HG02798 (cell line): Measurements from ENCODE around the gene BMP7.
"Not testable (repeated sequence)": the region's sequence is repeated elsewhere in the genome, so short reads cannot be mapped to it uniquely, and the experiment has no call there.

Source experiments
- ATAC-seq: cut with Tn5 transposase; IDR thresholded peaks from one replicate; pipeline ENCODE4 v1.9.1; 2021; ENCODE audit warnings: mild to moderate bottlenecking; ENCODE audit not compliant: unreplicated experiment, poor library complexity

Gene BMP7

GRCh38 chr20:57159945-57160610, 106.4 kb downstream of the BMP7 start:
- ATAC-seq, result no peak

GRCh38 chr20:57159193-57159851, 107.1 kb downstream of the BMP7 start:
- ATAC-seq, result no peak

GRCh38 chr20:57158474-57158873, 108.0 kb downstream of the BMP7 start:
- ATAC-seq, result no peak

DNA sequence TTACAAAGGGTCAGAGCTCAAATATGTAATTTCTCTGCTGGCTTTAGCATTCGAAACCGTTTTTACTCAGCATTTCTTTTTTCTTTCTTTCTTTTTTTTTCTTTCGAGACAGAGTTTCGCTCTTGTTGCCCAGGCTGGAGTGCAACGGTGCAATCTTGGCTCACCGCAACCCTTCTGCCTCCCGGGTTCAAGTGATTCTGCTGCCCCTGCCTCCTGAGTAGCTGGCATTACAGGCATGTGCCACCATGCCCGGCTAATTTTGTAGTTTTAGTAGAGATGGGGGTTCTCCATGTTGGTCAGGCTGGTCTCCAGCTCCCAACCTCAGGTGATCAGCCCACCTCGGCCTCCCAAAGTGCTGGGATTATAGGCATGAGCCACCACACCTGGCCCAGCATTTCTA, 108.7 kb downstream of the BMP7 start:
- not testable (repeated sequence) for ATAC-seq

GRCh38 chr20:57157106-57157691, 109.2 kb downstream of the BMP7 start:
- ATAC-seq, result no peak

DNA sequence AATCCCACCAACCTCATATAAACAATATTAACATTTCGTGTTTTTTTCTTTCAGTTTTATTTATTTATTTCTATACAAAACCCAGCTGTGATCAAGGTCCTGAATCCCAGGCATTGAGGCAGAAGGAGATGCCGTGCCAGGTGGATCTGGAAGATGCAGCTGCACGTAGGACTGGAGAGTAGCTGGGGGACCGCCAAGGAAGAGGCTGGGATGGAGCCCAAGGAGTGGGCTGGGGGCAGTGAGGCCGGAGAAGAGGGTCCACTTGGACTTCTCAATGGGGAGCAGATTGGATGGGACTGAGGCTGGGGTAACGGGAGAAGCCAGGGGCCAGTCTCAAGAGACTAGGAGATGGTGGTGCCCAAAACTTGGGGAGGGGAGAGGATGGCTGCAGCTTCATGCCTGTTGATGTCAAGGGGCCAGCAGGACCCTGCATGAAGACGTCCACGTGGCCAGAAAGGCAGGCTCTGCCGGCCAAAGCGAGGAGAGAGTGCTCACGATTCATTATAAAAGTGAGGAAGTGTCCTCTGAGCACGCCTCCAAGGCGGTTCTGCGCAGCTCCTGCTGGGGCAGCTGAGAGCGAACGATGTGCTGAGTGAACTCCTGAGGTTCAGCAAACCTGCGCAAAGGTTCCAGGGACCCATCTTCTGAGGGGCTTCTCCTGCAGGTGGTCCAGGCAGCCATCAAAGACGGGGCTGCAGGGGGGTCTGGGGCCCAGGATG, 110.3 kb downstream of the BMP7 start:
- ATAC-seq, result no peak

- ATAC-seq, result no peak
These were observed 111.0 kb downstream of the BMP7 start for GRCh38 chr20:57155415-57155814.

- ATAC-seq, result no peak
These were observed 113.1 kb downstream of the BMP7 start for GRCh38 chr20:57153238-57153905.

GRCh38 chr20:57152557-57152956, 113.9 kb downstream of the BMP7 start:
- no peak for ATAC-seq

- no peak for ATAC-seq
These were observed 115.9 kb downstream of the BMP7 start for GRCh38 chr20:57150559-57150958.

DNA sequence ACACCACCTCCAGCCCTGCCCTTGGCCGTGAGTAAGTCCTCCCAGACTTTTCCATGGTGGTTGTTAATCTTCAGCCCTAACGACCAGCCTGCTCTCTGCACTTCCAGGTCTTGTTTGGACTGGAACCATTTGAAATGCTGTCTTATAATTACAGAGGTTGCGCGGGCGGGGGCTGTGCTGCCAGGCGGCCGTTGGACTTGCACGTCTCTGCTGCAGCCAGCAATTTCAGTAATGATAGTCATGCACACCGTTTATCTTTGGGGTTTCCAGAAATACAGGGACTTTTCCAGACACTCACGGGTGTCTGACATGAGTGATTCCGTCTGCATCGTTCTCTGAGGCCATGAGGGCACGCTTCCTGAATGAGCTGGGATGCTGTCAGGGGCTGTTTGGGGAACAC, 118.2 kb downstream of the BMP7 start:
- no peak for ATAC-seq

- no peak for ATAC-seq
These were observed 119.3 kb downstream of the BMP7 start for GRCh38 chr20:57147185-57147584.

- no peak for ATAC-seq
These were observed 120.3 kb downstream of the BMP7 start for GRCh38 chr20:57146155-57146554.

DNA sequence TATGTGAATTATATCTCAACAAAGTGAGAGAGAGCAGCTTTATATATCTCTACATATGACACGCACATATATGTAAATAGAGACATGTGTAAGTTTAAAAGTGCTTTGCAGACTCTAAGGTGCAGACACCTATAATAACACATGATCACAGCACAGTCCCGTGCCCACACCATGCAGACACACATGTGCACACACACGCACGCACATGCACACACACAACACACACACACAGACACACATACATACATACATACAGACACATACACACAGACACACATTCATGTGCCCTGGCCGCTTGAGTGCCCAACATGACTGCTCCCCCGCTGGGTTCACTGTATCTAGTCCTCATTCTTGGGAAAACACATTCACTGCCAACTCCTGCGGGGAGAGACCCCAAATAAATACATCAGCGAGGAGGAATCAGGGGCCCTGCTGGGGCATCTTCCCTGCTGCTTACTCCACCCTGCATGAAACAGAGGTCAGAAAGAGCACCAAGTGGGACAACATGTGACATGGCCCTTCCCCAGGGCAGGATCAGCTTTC, 121.3 kb downstream of the BMP7 start:
- no peak for ATAC-seq

- ATAC-seq, result no peak
These were observed 123.3 kb downstream of the BMP7 start for GRCh38 chr20:57143173-57143572.

- no peak for ATAC-seq
These were observed 123.8 kb downstream of the BMP7 start for GRCh38 chr20:57142667-57143066.

DNA sequence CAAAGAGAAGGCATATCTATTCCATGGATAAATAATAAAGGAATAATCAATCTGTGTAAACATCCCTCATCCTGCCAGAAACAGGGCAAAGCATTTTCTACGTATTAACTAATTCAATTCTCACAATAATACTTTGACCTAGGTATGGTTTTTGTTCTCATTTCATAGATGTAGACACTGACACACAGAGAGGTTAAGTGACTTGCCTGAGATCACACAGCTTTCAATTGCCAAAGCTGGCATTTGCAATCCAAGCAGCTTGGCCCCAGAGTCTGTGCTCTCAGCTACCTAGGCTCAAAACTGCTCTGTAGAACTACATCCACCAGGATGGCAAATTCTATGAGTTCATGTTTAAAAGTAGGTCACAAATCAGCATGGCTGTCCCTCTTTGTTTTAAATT, 124.9 kb downstream of the BMP7 start:
- no peak for ATAC-seq

- ATAC-seq, result no peak
These were observed 126.0 kb downstream of the BMP7 start for GRCh38 chr20:57140416-57140965.

GRCh38 chr20:57139342-57140093, 126.9 kb downstream of the BMP7 start:
- ATAC-seq, result no peak
